Lung (tissue), 12 donors: ENCODE results near the gene PPP4C. TPM values are rescaled to one million over a fixed set of nuclear protein-coding genes. Genes with fewer than 3 reads are reported as not detected.

Experiments used
- ATAC-seq: fragments of 200-7000 bp; cut with Tn5 transposase; one replicate; pipeline ENCODE4 v1.9.1; 2020; ENCODE audit warnings: moderate number of reproducible peaks; ENCODE audit not compliant: insufficient read depth, low FRiP score
- DNase-seq, 3 donors: peaks; one replicate each; pipeline ENCODE4 v3.0.0-alpha.2; 2013 to 2017
- H3K27ac ChIP-seq, 2 donors: one replicate each; pipeline ENCODE4 v1.5.1; 2013; ENCODE audit warnings: mild to moderate bottlenecking in 2 of 2, moderate library complexity in 2 of 2, control low read depth in 1 of 2, inconsistent platforms in 1 of 2, low read depth in 1 of 2, low read length in 1 of 2
- H3K27me3 ChIP-seq, 3 donors: one replicate each; pipeline ENCODE4 v1.5.1; 2013; ENCODE audit warnings: low read length in 2 of 3; ENCODE audit not compliant: control insufficient read depth in 3 of 3, insufficient read depth in 3 of 3
- H3K36me3 ChIP-seq, 4 donors: one replicate each; pipeline ENCODE4 v1.5.1; 2013; ENCODE audit warnings: low read length in 4 of 4, mild to moderate bottlenecking in 1 of 4, moderate library complexity in 1 of 4; ENCODE audit not compliant: control insufficient read depth in 4 of 4, insufficient read depth in 4 of 4
- H3K4me1 ChIP-seq, 5 donors: one replicate each; pipeline ENCODE4 v1.5.1; 2013; ENCODE audit warnings: low read length in 5 of 5, mild to moderate bottlenecking in 2 of 5, moderate library complexity in 1 of 5; ENCODE audit not compliant: control insufficient read depth in 5 of 5, insufficient read depth in 5 of 5
- H3K4me3 ChIP-seq: one replicate; pipeline ENCODE4 v1.5.1; 2013; ENCODE audit warnings: mild to moderate bottlenecking, control low read depth, moderate library complexity
- H3K9ac ChIP-seq, 2 donors: one replicate each; pipeline ENCODE4 v1.5.1; 2013; ENCODE audit warnings: low read length in 2 of 2, control low read depth in 1 of 2; ENCODE audit not compliant: insufficient read depth in 1 of 2
- H3K9me3 ChIP-seq, 4 donors: one replicate each; pipeline ENCODE4 v1.5.1; 2013; ENCODE audit warnings: low read length in 3 of 4, mild to moderate bottlenecking in 1 of 4, moderate library complexity in 1 of 4; ENCODE audit not compliant: control insufficient read depth in 4 of 4, insufficient read depth in 3 of 4
- CTCF ChIP-seq: IDR thresholded peaks from 2 replicates; pipeline ENCODE4 v1.5.1; 2012; ENCODE audit warnings: mild to moderate bottlenecking; ENCODE audit errors: control extremely low read depth, extremely low read depth
- WGBS, 2 donors: extraction: QIAGEN DNeasy Blood & Tissue Kit; methylation state at CpG; one replicate each; pipeline ENCODE4 v1.1.7; 2013; 5-methylcytosine and 5-hydroxymethylcytosine counted together
- polyA plus RNA-seq, 2 donors: library from polyadenylated mRNA; stranded (reverse); fragments of 200-250 nt; gene quantifications; one replicate each; pipeline ENCODE4 v1.2.1, GENCODE V29; 2013
- total RNA-seq, 2 donors: library from RNA; depleted of rRNA in 1 of 2; stranded (reverse); fragments of >200 nt in 1 of 2; gene quantifications; one replicate each; pipeline ENCODE4 v1.2.1, GENCODE V29; 2014 to 2021
- donor health status: control.
- donor health status: control.
- donor health status: Bipolar disorder and iron deficiency.
- donor health status: healthy.
- donor health status: DM: yes; HTN: yes; CAD: no.

The PPP4C gene
- total and polyA plus RNA-seq, 4 donors, result 51.7 to 143 (median 102) TPM

- H3K9me3 ChIP-seq, result peaks cover 0 to 2% (median 0%) of the 10 kb centered on the region in 4 donors
- TF ChIP-seq CTCF, result no peak
- no peaks in the 10 kb centered on the region for H3K36me3 ChIP-seq
- peaks cover 0 to 42% (median 9%) of the 10 kb centered on the region in 3 donors for H3K27me3 ChIP-seq
- no peak overlapping the region for H3K4me3 ChIP-seq
- no peak for DNase-seq
- 12 to 14% methylated on average over 11 of the region's 11 CpGs for WGBS, 2 donors
- H3K27ac ChIP-seq, result no peak overlapping the region
- H3K4me1 ChIP-seq, result peaks cover 0 to 22% (median 0%) of the 10 kb centered on the region in 5 donors
- H3K9ac ChIP-seq, result no peak overlapping the region
- ATAC-seq, result no peak
These were observed 44.3 kb upstream of the PPP4C start for GRCh38 chr16:30031477-30031918.

- peaks cover 0 to 35% (median 9%) of the 10 kb centered on the region in 3 donors for H3K27me3 ChIP-seq
These were observed 43.5 kb upstream of the PPP4C start for GRCh38 chr16:30032083-30032819.

GRCh38 chr16:30033270-30033669, 42.5 kb upstream of the PPP4C start:
- Histone ChIP-seq H3K27ac (no peak overlapping the region), H3K9me3 (peaks cover 0 to 2% (median 0%) of the 10 kb centered on the region in 4 donors), H3K27me3 (peaks cover 0 to 33% (median 9%) of the 10 kb centered on the region in 3 donors), H3K9ac (no peak overlapping the region), H3K4me1 (peaks cover 0 to 14% (median 0%) of the 10 kb centered on the region in 5 donors), H3K36me3 (no peaks in the 10 kb centered on the region), H3K4me3 (no peak overlapping the region)
- 75 to 85% methylated on average over 7 of the region's 7 CpGs for WGBS, 2 donors
- ATAC-seq (no peak), DNase-seq (no peak)
- TF ChIP-seq CTCF, result no peak

More at GRCh38 chr16:30032083-30032819, 43.5 kb upstream of the PPP4C start:
- ATAC-seq (peak; percentile 47), DNase-seq (peak; percentile 64 to 70 (median 65))
- Histone ChIP-seq H3K27ac (no peak overlapping the region), H3K9me3 (peaks cover 0 to 2% (median 0%) of the 10 kb centered on the region in 4 donors), H3K4me3 (no peak overlapping the region), H3K9ac (no peak overlapping the region), H3K4me1 (peaks cover 0 to 22% (median 0%) of the 10 kb centered on the region in 5 donors), H3K36me3 (no peaks in the 10 kb centered on the region)
- 26 to 33% methylated on average over 12 of the region's 12 CpGs for WGBS, 2 donors
- peak; percentile 39 for TF ChIP-seq CTCF
